ENCODE results near the gene TXN. TPM values are rescaled to one million over a fixed set of nuclear protein-coding genes. Genes with fewer than 3 reads are reported as not detected.

Gene TXN
- total and polyA plus RNA-seq, 2 of the 8 experiments (the other 6 are each of a cell fraction or from before 2014, with no cell fraction given), result 297 to 419 TPM

DNA sequence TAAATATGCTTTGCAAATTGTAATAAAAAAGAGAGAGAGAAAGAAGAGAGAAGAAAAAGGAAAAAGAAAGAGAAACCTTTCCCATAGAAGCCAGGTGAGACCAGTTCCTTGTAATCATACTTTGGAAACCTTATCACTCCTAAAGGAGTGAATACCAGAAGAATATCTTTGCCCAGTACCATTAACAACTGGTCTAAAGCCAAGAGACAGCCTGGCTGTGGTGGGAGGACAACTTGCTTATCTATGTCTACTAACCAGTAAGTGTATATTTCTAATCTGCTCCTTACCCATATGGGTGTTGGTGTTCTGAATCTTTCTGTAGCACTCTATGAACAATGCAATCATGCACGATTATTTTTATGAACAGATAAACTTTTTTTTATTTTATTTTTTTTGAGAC, 10.5 kb upstream of the TXN start:
- FAIRE-seq (no peak), DNase-seq (ENCODE audit: low read depth in 1 of 2, low spot score in 2 of 2) (no peak)
- no CpG with 5 or more reads among the region's 1 CpG for WGBS, 2 experiments (ENCODE audit: extremely low coverage in 1 of 2, insufficient coverage in 1 of 2, insufficient read length in 1 of 2, insufficient replicate concordance in 2 of 2, low coverage in 1 of 2, low lambda C conversion rate in 2 of 2, missing lambda C conversion rate in 1 of 2)
- H3K27ac ChIP-seq (ENCODE audit: low read depth, low read length), result no peak overlapping the region
- no peak overlapping the region for H3K4me2 ChIP-seq (ENCODE audit: insufficient read depth in 1 of 2, low read depth in 2 of 2, low read length in 2 of 2)
- no peak overlapping the region for H2BK20ac ChIP-seq (ENCODE audit: low read length)
- no peak overlapping the region for H2BK5ac ChIP-seq (ENCODE audit: low read depth, low read length)
- no peak overlapping the region for H4K8ac ChIP-seq (ENCODE audit: extremely low read depth, insufficient read depth, low read length)
- no peaks in the 10 kb centered on the region for H3K36me3 ChIP-seq (ENCODE audit: control insufficient read depth in 2 of 4, insufficient read depth in 4 of 4, low read length in 3 of 4)
- no peak overlapping the region for H2BK120ac ChIP-seq (replicated peaks; ENCODE audit: low read depth, low read length)
- H2AK5ac ChIP-seq (ENCODE audit: low read depth, low read length), result no peak overlapping the region
- no peak overlapping the region for H3K4ac ChIP-seq (replicated peaks; ENCODE audit: insufficient read length, low read depth, low read length)
- no peak overlapping the region for H3K18ac ChIP-seq (ENCODE audit: extremely low read depth, low read length)
- H3K79me2 ChIP-seq (ENCODE audit: control insufficient read depth in 1 of 2, insufficient read depth in 2 of 2, low read length in 2 of 2), result no peaks in the 10 kb centered on the region
- no peaks in the 10 kb centered on the region for H3K79me1 ChIP-seq (ENCODE audit: low read depth, low read length)
- H2BK12ac ChIP-seq (ENCODE audit: low read depth, low read length), result no peak overlapping the region
- no peaks in the 10 kb centered on the region for H3K9me3 ChIP-seq (ENCODE audit: insufficient read depth in 2 of 2, low read depth in 1 of 2, low read length in 1 of 2)
- no peaks in the 10 kb centered on the region for H3K27me3 ChIP-seq (replicated peaks in 1 of 4; ENCODE audit: control insufficient read depth in 3 of 4, extremely low read depth in 1 of 4, insufficient read depth in 3 of 4, low read length in 3 of 4)
- H3K56ac ChIP-seq (replicated peaks; ENCODE audit: insufficient read length, low read depth, low read length), result no peak overlapping the region
- CTCF ChIA-PET (ENCODE audit: partially characterized antibody), result interaction anchor here (3.0 kb wide), 1 partner anchor 8 kb away, joined by 16 read pairs; no protein-coding TSS in a partner anchor
- H3K23ac ChIP-seq (ENCODE audit: insufficient read length), result no peak overlapping the region
- no peaks in the 10 kb centered on the region for H3K4me1 ChIP-seq (replicated peaks in 1 of 4; ENCODE audit: control insufficient read depth in 3 of 4, insufficient read depth in 4 of 4, low read length in 3 of 4)
- H4K5ac ChIP-seq (ENCODE audit: insufficient read length, low read depth, low read length), result no peak overlapping the region
- no peak overlapping the region for H3K9ac ChIP-seq (replicated peaks in 1 of 4; ENCODE audit: extremely low read depth in 1 of 4, low read depth in 3 of 4, low read length in 3 of 4)
- H4K91ac ChIP-seq (replicated peaks; ENCODE audit: insufficient read length, low read length), result no peak overlapping the region
- H3K14ac ChIP-seq (ENCODE audit: insufficient read length), result no peak overlapping the region
- no peak overlapping the region for H2AFZ ChIP-seq (ENCODE audit: low read length)
- POLR2A ChIA-PET (ENCODE audit: partially characterized antibody), result interaction anchor here (4.4 kb wide), 1 partner anchor 9 kb away, joined by 44 read pairs; the partner anchor contains the start of gene TXN
- H4K20me1 ChIP-seq (replicated peaks in 1 of 2; ENCODE audit: control insufficient read depth in 1 of 2, insufficient read depth in 2 of 2, low read length in 2 of 2), result no peaks in the 10 kb centered on the region
- no peak overlapping the region for H2BK15ac ChIP-seq (ENCODE audit: low read length)
- no peaks in the 10 kb centered on the region for H3K23me2 ChIP-seq (ENCODE audit: low read depth, low read length)
- H3K4me3 ChIP-seq (ENCODE audit: extremely low read depth in 1 of 4, insufficient read depth in 2 of 4, low read depth in 3 of 4, low read length in 4 of 4), result no peak overlapping the region
- no peak for TF ChIP-seq TBP (IDR thresholded peaks at IDR 0.05; ENCODE audit: low read depth, low read length)
- no peak for TF ChIP-seq EGR1 (IDR thresholded peaks at IDR 0.05; ENCODE audit: borderline replicate concordance, low read depth, low read length)
- TF ChIP-seq BACH1 (IDR thresholded peaks at IDR 0.05; ENCODE audit: low read length), result no peak
- TF ChIP-seq SUZ12 (IDR thresholded peaks at IDR 0.05; ENCODE audit: low read length), result no peak
- TF ChIP-seq EP300 (IDR thresholded peaks at IDR 0.05; ENCODE audit: borderline replicate concordance in 1 of 2, low read depth in 2 of 2, low read length in 2 of 2), result no peak

Data from H1 (cell line).